CD14-positive monocyte (primary cell): ENCODE measurements around the gene RAP1B. TPM values are rescaled to one million over a fixed set of nuclear protein-coding genes. Genes with fewer than 3 reads are reported as not detected.

Experiments
- DNase-seq, 3 donors: peaks; one replicate each; pipeline ENCODE4 v3.0.0-alpha.2; 2011 to 2022
- H2AFZ ChIP-seq: 2 replicates; pipeline ENCODE4 v1.6.0; 2012; ENCODE audit warnings: mild to moderate bottlenecking, low read depth, low read length, inconsistent platforms; ENCODE audit not compliant: insufficient read depth, poor library complexity, severe bottlenecking
- H3K27ac ChIP-seq, 2 donors: 1 replicate in 1 of 2; 2 replicates in 1 of 2; pipeline ENCODE4 v1.5.1; 2012 to 2013; ENCODE audit warnings: low read length in 2 of 2, control low read depth in 1 of 2, inconsistent platforms in 1 of 2, low read depth in 1 of 2, mild to moderate bottlenecking in 1 of 2
- H3K27me3 ChIP-seq, 2 donors: one replicate each; pipeline versions ENCODE4 v1.6.0 to v1.6.1; 2011 to 2013; ENCODE audit warnings: low read length in 2 of 2; ENCODE audit not compliant: control insufficient read depth in 2 of 2, insufficient read depth in 2 of 2
- H3K36me3 ChIP-seq, 2 donors: replicated peaks in 1 of 2; 1 replicate in 1 of 2; 2 replicates in 1 of 2; pipeline versions ENCODE4 v1.5.1 to v1.6.1; 2012 to 2013; ENCODE audit warnings: low read length in 2 of 2, control low read depth in 1 of 2, inconsistent platforms in 1 of 2, mild to moderate bottlenecking in 1 of 2; ENCODE audit not compliant: insufficient read depth in 2 of 2, control insufficient read depth in 1 of 2
- H3K4me1 ChIP-seq, 2 donors: 1 replicate in 1 of 2; 2 replicates in 1 of 2; pipeline versions ENCODE4 v1.5.1 to v1.6.1; 2012 to 2013; ENCODE audit warnings: low read length in 2 of 2, control low read depth in 1 of 2, inconsistent platforms in 1 of 2, mild to moderate bottlenecking in 1 of 2, moderate library complexity in 1 of 2; ENCODE audit not compliant: insufficient read depth in 2 of 2, control insufficient read depth in 1 of 2
- H3K4me2 ChIP-seq: replicated peaks from 2 replicates; pipeline ENCODE3; 2012; ENCODE audit warnings: low read length, moderate library complexity, mild to moderate bottlenecking; ENCODE audit not compliant: poor library complexity, severe bottlenecking; ENCODE audit errors: extremely low read depth
- H3K4me3 ChIP-seq, 3 experiments: fragments of 200-600 bp in 1 of 3; sonication (generic) in 1 of 3; replicated peaks in 1 of 3; 1 replicate in 2 of 3; 2 replicates in 1 of 3; pipeline ENCODE4 v1.5.1; 2011 to 2013; ENCODE audit warnings: low read length in 3 of 3, mild to moderate bottlenecking in 3 of 3, control low read depth in 2 of 3, low read depth in 2 of 3, inconsistent platforms in 1 of 3, moderate library complexity in 1 of 3
- H3K79me2 ChIP-seq: 2 replicates; pipeline ENCODE4 v1.6.0; 2012; ENCODE audit warnings: mild to moderate bottlenecking, control low read depth, inconsistent platforms, low read length, moderate library complexity; ENCODE audit not compliant: insufficient read depth
- H3K9ac ChIP-seq: 2 replicates; pipeline ENCODE4 v1.6.0; 2017; ENCODE audit warnings: low read length, mild to moderate bottlenecking; ENCODE audit not compliant: insufficient read depth, poor library complexity, severe bottlenecking
- H3K9me3 ChIP-seq, 2 donors: replicated peaks in 1 of 2; 1 replicate in 1 of 2; 2 replicates in 1 of 2; pipeline versions ENCODE4 v1.5.1 to v1.6.1; 2012 to 2013; ENCODE audit warnings: low read length in 2 of 2, control low read depth in 1 of 2; ENCODE audit not compliant: control insufficient read depth in 1 of 2, insufficient read depth in 1 of 2
- H4K20me1 ChIP-seq: 2 replicates; pipeline ENCODE4 v1.6.0; 2012; ENCODE audit warnings: mild to moderate bottlenecking, low read length, control low read depth, moderate library complexity; ENCODE audit not compliant: insufficient read depth
- H3K27ac Mint-ChIP-seq, 7 donors: one replicate each; pipeline ENCODE4 v1.8.0; 2020; ENCODE audit warnings: mild to moderate bottlenecking in 7 of 7, mixed read lengths in 7 of 7, moderate library complexity in 6 of 7, inconsistent platforms in 2 of 7
- H3K27me3 Mint-ChIP-seq, 3 donors: one replicate each; pipeline ENCODE4 v1.8.0; 2021 to 2022; ENCODE audit warnings: low read depth in 3 of 3, mild to moderate bottlenecking in 3 of 3, mixed read lengths in 3 of 3, moderate library complexity in 3 of 3, inconsistent platforms in 1 of 3
- H3K36me3 Mint-ChIP-seq, 2 donors: one replicate each; pipeline ENCODE4 v1.8.0; 2020; ENCODE audit warnings: mixed read lengths in 2 of 2, inconsistent platforms in 1 of 2, mild to moderate bottlenecking in 1 of 2
- H3K4me1 Mint-ChIP-seq: one replicate; pipeline ENCODE4 v1.8.0; 2020; ENCODE audit warnings: mild to moderate bottlenecking, mixed read lengths
- H3K4me3 Mint-ChIP-seq, 2 donors: one replicate each; pipeline ENCODE4 v1.8.0; 2020; ENCODE audit warnings: mild to moderate bottlenecking in 2 of 2, mixed read lengths in 2 of 2, moderate library complexity in 1 of 2
- H3K9me3 Mint-ChIP-seq, 7 donors: one replicate each; pipeline ENCODE4 v1.8.0; 2020 to 2022; ENCODE audit warnings: mixed read lengths in 7 of 7, mild to moderate bottlenecking in 6 of 7, moderate library complexity in 6 of 7, inconsistent platforms in 2 of 7
- CTCF ChIP-seq: fragments of 200-600 bp; IDR thresholded peaks from one replicate; pipeline ENCODE4 v1.8.0; 2022; ENCODE audit warnings: antibody characterized with exemption, mild to moderate bottlenecking
- WGBS: methylation state at CpG from one replicate; pipeline ENCODE4 v1.1.5; 2013; ENCODE audit warnings: missing lambda C conversion rate; ENCODE audit not compliant: insufficient coverage; 5-methylcytosine and 5-hydroxymethylcytosine counted together
- intact Hi-C, 2 donors: fragments of 100-400 bp; cut with micrococcal nuclease; formaldehyde crosslinking; loops; one replicate each; pipeline versions ENCODE4 v1.15.0 to v1.15.1; 2023
- polyA plus RNA-seq, 3 donors: library from polyadenylated mRNA; depleted of rRNA in 1 of 3; unstranded in 2 of 3; stranded (reverse) in 1 of 3; fragments of 300-500 nt in 2 of 3; fragments of >200 nt in 1 of 3; fragmentation: Illumina TruSeq in 2 of 3; gene quantifications; 1 replicate in 2 of 3; 2 replicates in 1 of 3; pipeline ENCODE4 v1.2.3, GENCODE V29; 2012 to 2021

RAP1B gene
- polyA plus RNA-seq, 3 donors, result 153 to 543 (median 461) TPM

GRCh38 chr12:68667291-68667690 is 56.6 kb downstream of the RAP1B start:
- intact Hi-C loops, result no loop called here
- Histone ChIP-seq H3K9me3 (no peaks in the 10 kb centered on the region), H3K27ac (no peak overlapping the region), H3K79me2 (no peaks in the 10 kb centered on the region), H3K36me3 (peaks cover 5 to 23% of the 10 kb centered on the region in 2 donors), H2AFZ (no peak overlapping the region), H3K27me3 (no peaks in the 10 kb centered on the region), H3K4me1 (no peaks in the 10 kb centered on the region), H3K4me2 (no peak overlapping the region), H4K20me1 (peaks cover 29% of the 10 kb centered on the region), H3K4me3 (no peak overlapping the region), H3K9ac (no peak overlapping the region)
- no peak for DNase-seq
- no peak for TF ChIP-seq CTCF
- no CpG with 5 or more reads among the region's 1 CpG for WGBS
- Mint-ChIP-seq H3K4me3 (no peak overlapping the region), H3K9me3 (no peaks in the 10 kb centered on the region), H3K27ac (peak overlapping the region in 3 of 7 donors; percentile 1 to 65 (median 20)), H3K27me3 (no peaks in the 10 kb centered on the region), H3K4me1 (peaks cover 2% of the 10 kb centered on the region), H3K36me3 (peaks cover 10 to 14% of the 10 kb centered on the region in 2 donors)

- H3K36me3 Mint-ChIP-seq, result peaks cover 6 to 10% of the 10 kb centered on the region in 2 donors
- no peaks in the 10 kb centered on the region for H3K9me3 Mint-ChIP-seq
- no peaks in the 10 kb centered on the region for H3K79me2 ChIP-seq
- no peaks in the 10 kb centered on the region for H3K4me1 ChIP-seq
- no peak overlapping the region for H3K9ac ChIP-seq
- H2AFZ ChIP-seq, result no peak overlapping the region
- H3K27ac Mint-ChIP-seq, result no peak overlapping the region
- peaks cover 29% of the 10 kb centered on the region for H4K20me1 ChIP-seq
- no peaks in the 10 kb centered on the region for H3K9me3 ChIP-seq
- no peak overlapping the region for H3K4me3 ChIP-seq
- intact Hi-C loops, result no loop called here
- no peak overlapping the region for H3K4me2 ChIP-seq
- no peak overlapping the region for H3K27ac ChIP-seq
- no peaks in the 10 kb centered on the region for H3K27me3 ChIP-seq
- H3K4me3 Mint-ChIP-seq, result no peak overlapping the region
- H3K36me3 ChIP-seq, result peaks cover 5 to 17% of the 10 kb centered on the region in 2 donors
- TF ChIP-seq CTCF, result no peak
- H3K27me3 Mint-ChIP-seq, result no peaks in the 10 kb centered on the region
- peaks cover 2% of the 10 kb centered on the region for H3K4me1 Mint-ChIP-seq
- no peak for DNase-seq
- 0% methylated on average over 1 of the region's 1 CpG for WGBS
Observed at GRCh38 chr12:68667896-68668295, 57.2 kb downstream of the RAP1B start.
